BJ (cell line): ENCODE measurements around the gene TUFT1. TPM values are rescaled to one million over a fixed set of nuclear protein-coding genes. Genes with fewer than 3 reads are reported as not detected.

Source experiments
- CTCF ChIA-PET: fragments of 350-600 bp; formaldehyde crosslinking; extraction: SDS; loops from one replicate; lab custom pipeline; 2021; ENCODE audit warnings: antibody characterized with exemption, inconsistent platforms; lab: Yijun Ruan, JAX
- POLR2A ChIA-PET: fragments of 300-600 bp; sonication (Branson Sonifier 250); formaldehyde crosslinking; extraction: SDS; loops from one replicate; lab custom pipeline; 2021; ENCODE audit warnings: antibody characterized with exemption; lab: Charles Lee
- DNase-seq: peaks from one replicate; pipeline ENCODE4 v3.0.0-alpha.2; 2011; ENCODE audit warnings: low read depth
- H3K27me3 ChIP-seq: 2 replicates; pipeline ENCODE4 v1.6.0; 2011; ENCODE audit warnings: low read length; ENCODE audit not compliant: control insufficient read depth, insufficient read depth
- H3K36me3 ChIP-seq: 2 replicates; pipeline ENCODE4 v1.5.1; 2011; ENCODE audit warnings: low read length; ENCODE audit not compliant: control insufficient read depth, insufficient read depth
- H3K4me3 ChIP-seq: 2 replicates; pipeline ENCODE4 v1.5.1; 2011; ENCODE audit warnings: low read depth, mild to moderate bottlenecking, control low read depth, low read length
- CTCF ChIP-seq: IDR thresholded peaks from 2 replicates; pipeline ENCODE4 v1.5.1; 2011; ENCODE audit warnings: low read depth, mild to moderate bottlenecking, control low read depth, inconsistent platforms, low read length, moderate library complexity; ENCODE audit not compliant: insufficient read depth
- polyA plus RNA-seq: library from polyadenylated mRNA; depleted of rRNA; stranded (reverse); fragments of >200 nt; gene quantifications from 2 replicates; pipeline ENCODE4 v1.2.3, GENCODE V29; 2011

Gene TUFT1
- polyA plus RNA-seq, 1 experiment, result 14.3 TPM

GRCh38 chr1:151510020-151510405 lies 30.1 kb upstream of the TUFT1 start:
- no peak for DNase-seq
- ChIA-PET POLR2A (no interaction called here), CTCF (interaction anchor here (1.6 kb wide), 1 partner anchor 12 kb away, joined by 4 read pairs; no protein-coding TSS in a partner anchor)
- TF ChIP-seq CTCF, result no peak
- Histone ChIP-seq H3K36me3 (no peaks in the 10 kb centered on the region), H3K27me3 (peaks cover 17% of the 10 kb centered on the region), H3K4me3 (no peak overlapping the region)

- H3K4me3 ChIP-seq, result peak overlapping the region; percentile 47
- no peak for TF ChIP-seq CTCF
- peaks cover 17% of the 10 kb centered on the region for H3K27me3 ChIP-seq
- H3K36me3 ChIP-seq, result no peaks in the 10 kb centered on the region
- ChIA-PET POLR2A (no interaction called here), CTCF (interaction anchor here (1.0 to 1.6 kb wide), 2 partner anchors 11 to 210 kb away, joined by 4 read pairs; no protein-coding TSS in a partner anchor)
- DNase-seq, result no peak
Observed at GRCh38 chr1:151510614-151510956, 29.5 kb upstream of the TUFT1 start.

GRCh38 chr1:151510957-151511635 lies 29.0 kb upstream of the TUFT1 start, which contains the start of gene CGN:
Gene CGN (plus strand): TSS chr1:151511387. CDS start chr1:151518520, 7,133 bp downstream.
- DNase-seq, result no peak
- CTCF ChIA-PET, result interaction anchor here (1.0 to 1.6 kb wide), 2 partner anchors 11 to 211 kb away, joined by 4 read pairs; no protein-coding TSS in a partner anchor
- no peak for TF ChIP-seq CTCF
- H3K36me3 ChIP-seq, result no peaks in the 10 kb centered on the region
- peak within 1 kb of the TSS; percentile 47 for H3K4me3 ChIP-seq
- POLR2A ChIA-PET, result no interaction called here
- peaks cover 19% of the 10 kb centered on the region for H3K27me3 ChIP-seq

- no peaks in the 10 kb centered on the region for H3K36me3 ChIP-seq
- ChIA-PET CTCF (interaction anchor here (1.0 kb wide), 1 partner anchor 211 kb away, joined by 4 read pairs; no protein-coding TSS in a partner anchor), POLR2A (no interaction called here)
- TF ChIP-seq CTCF, result no peak
- peak overlapping the region; percentile 47 for H3K4me3 ChIP-seq
- DNase-seq, result no peak
- peaks cover 19% of the 10 kb centered on the region for H3K27me3 ChIP-seq
Observed at GRCh38 chr1:151511636-151512215, 28.4 kb upstream of the TUFT1 start.

GRCh38 chr1:151512326-151512725 lies 27.8 kb upstream of the TUFT1 start:
- ChIA-PET POLR2A (no interaction called here), CTCF (no interaction called here)
- no peak overlapping the region for H3K4me3 ChIP-seq
- DNase-seq, result no peak
- H3K36me3 ChIP-seq, result no peaks in the 10 kb centered on the region
- no peak for TF ChIP-seq CTCF
- H3K27me3 ChIP-seq, result peaks cover 19% of the 10 kb centered on the region
